Esophagus squamous epithelium (tissue), 4 donors: Measurements from ENCODE around the gene SLC7A9.

Source experiments
- POLR2A ChIP-seq, 4 donors: fragments of 450-650 bp; IDR thresholded peaks; one replicate each; pipeline ENCODE4 v1.6.1; 2017; ENCODE audit warnings: antibody characterized with exemption in 4 of 4, mild to moderate bottlenecking in 4 of 4, moderate library complexity in 3 of 4
- TF ChIP-seq, protein P1 (sequence below), 6 experiments: fragments of 450-650 bp in 4 of 6; fragments of 200-600 bp in 2 of 6; sonication (generic) in 2 of 6; IDR thresholded peaks; one replicate each; pipeline ENCODE4 v1.5.1; 2016 to 2019; ENCODE audit warnings: antibody characterized with exemption in 6 of 6, mild to moderate bottlenecking in 4 of 6, moderate library complexity in 4 of 6

DNA sequence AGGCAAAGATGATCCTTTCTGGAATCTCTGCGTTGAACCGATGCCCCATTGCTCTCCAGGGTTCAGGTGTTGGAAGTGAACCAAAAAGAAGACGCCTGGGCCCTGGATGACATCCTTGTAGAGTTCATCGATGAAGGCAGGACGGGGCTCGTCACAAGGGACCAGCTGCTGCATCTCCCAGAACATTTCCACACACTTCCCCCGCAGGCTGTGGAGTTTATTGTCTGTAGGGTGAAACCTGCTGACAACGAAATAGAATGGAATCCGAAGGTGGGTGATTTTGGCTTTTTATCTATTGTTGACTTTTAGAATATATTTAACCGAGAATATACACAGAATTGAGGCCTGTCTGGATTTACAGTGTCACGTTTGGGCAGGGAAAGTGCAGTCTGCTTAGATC lies 58.4 kb downstream of the SLC7A9 start:
- TF ChIP-seq, protein P1, sequence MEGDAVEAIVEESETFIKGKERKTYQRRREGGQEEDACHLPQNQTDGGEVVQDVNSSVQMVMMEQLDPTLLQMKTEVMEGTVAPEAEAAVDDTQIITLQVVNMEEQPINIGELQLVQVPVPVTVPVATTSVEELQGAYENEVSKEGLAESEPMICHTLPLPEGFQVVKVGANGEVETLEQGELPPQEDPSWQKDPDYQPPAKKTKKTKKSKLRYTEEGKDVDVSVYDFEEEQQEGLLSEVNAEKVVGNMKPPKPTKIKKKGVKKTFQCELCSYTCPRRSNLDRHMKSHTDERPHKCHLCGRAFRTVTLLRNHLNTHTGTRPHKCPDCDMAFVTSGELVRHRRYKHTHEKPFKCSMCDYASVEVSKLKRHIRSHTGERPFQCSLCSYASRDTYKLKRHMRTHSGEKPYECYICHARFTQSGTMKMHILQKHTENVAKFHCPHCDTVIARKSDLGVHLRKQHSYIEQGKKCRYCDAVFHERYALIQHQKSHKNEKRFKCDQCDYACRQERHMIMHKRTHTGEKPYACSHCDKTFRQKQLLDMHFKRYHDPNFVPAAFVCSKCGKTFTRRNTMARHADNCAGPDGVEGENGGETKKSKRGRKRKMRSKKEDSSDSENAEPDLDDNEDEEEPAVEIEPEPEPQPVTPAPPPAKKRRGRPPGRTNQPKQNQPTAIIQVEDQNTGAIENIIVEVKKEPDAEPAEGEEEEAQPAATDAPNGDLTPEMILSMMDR (IDR thresholded peaks at IDR 0.05), result no peak
- TF ChIP-seq POLR2A (IDR thresholded peaks at IDR 0.05), result no peak
